DND-41 (cell line): ENCODE results near the gene RBP2.

ENCODE experiments used
- ATAC-seq: fragments of 200-7000 bp; cut with Tn5 transposase; 3 replicates; pipeline ENCODE4 v1.9.1; 2021; ENCODE audit warnings: low read depth; ENCODE audit not compliant: insufficient read depth
- DNase-seq: peaks from one replicate; pipeline ENCODE4 v3.0.0-alpha.2; 2020
- H2AFZ ChIP-seq: 2 replicates; pipeline ENCODE4 v1.6.0; 2012; ENCODE audit warnings: low read depth, low read length
- H3K27ac ChIP-seq: 2 replicates; pipeline ENCODE4 v1.5.1; 2012; ENCODE audit warnings: low read length, inconsistent platforms
- H3K27me3 ChIP-seq: fragments of 200-600 bp; sonication (generic); 2 replicates; pipeline ENCODE4 v1.6.0; 2012; ENCODE audit warnings: low read length, mild to moderate bottlenecking, inconsistent platforms; ENCODE audit not compliant: insufficient read depth, poor library complexity
- H3K36me3 ChIP-seq: 2 replicates; pipeline ENCODE4 v1.5.1; 2012; ENCODE audit warnings: low read length, inconsistent platforms; ENCODE audit not compliant: insufficient read depth
- H3K4me1 ChIP-seq: 2 replicates; pipeline ENCODE4 v1.5.1; 2012; ENCODE audit warnings: mild to moderate bottlenecking, low read length; ENCODE audit not compliant: insufficient read depth
- H3K4me2 ChIP-seq: 2 replicates; pipeline ENCODE4 v1.6.0; 2012; ENCODE audit warnings: mild to moderate bottlenecking, moderate library complexity, low read length, inconsistent platforms; ENCODE audit not compliant: insufficient read depth
- H3K4me3 ChIP-seq, 2 experiments: fragments of 200-600 bp in 1 of 2; shearing (Covaris generic) in 1 of 2; 2 replicates each; pipeline ENCODE4 v1.5.1; 2012 to 2016; ENCODE audit warnings: inconsistent platforms in 2 of 2, low read length in 2 of 2, mild to moderate bottlenecking in 2 of 2, low read depth in 1 of 2, moderate library complexity in 1 of 2
- H3K79me2 ChIP-seq: 2 replicates; pipeline ENCODE4 v1.6.0; 2012; ENCODE audit warnings: low read length, inconsistent platforms; ENCODE audit not compliant: insufficient read depth
- H3K9ac ChIP-seq: 2 replicates; pipeline ENCODE4 v1.6.0; 2012; ENCODE audit warnings: low read depth, mild to moderate bottlenecking, inconsistent platforms, low read length, moderate library complexity
- H3K9me3 ChIP-seq: 2 replicates; pipeline ENCODE4 v1.5.1; 2012; ENCODE audit warnings: low read length, moderate library complexity, mild to moderate bottlenecking, inconsistent platforms; ENCODE audit not compliant: insufficient read depth, severe bottlenecking
- H4K20me1 ChIP-seq: 2 replicates; pipeline ENCODE4 v1.6.0; 2012; ENCODE audit warnings: low read length; ENCODE audit not compliant: insufficient read depth
- CTCF ChIP-seq: IDR thresholded peaks from 2 replicates; pipeline ENCODE4 v1.5.1; 2012; ENCODE audit warnings: borderline replicate concordance, low read length, moderate library complexity, mild to moderate bottlenecking; ENCODE audit not compliant: poor library complexity, severe bottlenecking; ENCODE audit errors: extremely low read depth
- EZH2 ChIP-seq: IDR thresholded peaks from 3 replicates; pipeline ENCODE4 v1.6.1; 2012; ENCODE audit warnings: borderline replicate concordance, low read depth, mild to moderate bottlenecking, moderate library complexity, low read length, inconsistent platforms; ENCODE audit not compliant: severe bottlenecking

RBP2 gene

DNA sequence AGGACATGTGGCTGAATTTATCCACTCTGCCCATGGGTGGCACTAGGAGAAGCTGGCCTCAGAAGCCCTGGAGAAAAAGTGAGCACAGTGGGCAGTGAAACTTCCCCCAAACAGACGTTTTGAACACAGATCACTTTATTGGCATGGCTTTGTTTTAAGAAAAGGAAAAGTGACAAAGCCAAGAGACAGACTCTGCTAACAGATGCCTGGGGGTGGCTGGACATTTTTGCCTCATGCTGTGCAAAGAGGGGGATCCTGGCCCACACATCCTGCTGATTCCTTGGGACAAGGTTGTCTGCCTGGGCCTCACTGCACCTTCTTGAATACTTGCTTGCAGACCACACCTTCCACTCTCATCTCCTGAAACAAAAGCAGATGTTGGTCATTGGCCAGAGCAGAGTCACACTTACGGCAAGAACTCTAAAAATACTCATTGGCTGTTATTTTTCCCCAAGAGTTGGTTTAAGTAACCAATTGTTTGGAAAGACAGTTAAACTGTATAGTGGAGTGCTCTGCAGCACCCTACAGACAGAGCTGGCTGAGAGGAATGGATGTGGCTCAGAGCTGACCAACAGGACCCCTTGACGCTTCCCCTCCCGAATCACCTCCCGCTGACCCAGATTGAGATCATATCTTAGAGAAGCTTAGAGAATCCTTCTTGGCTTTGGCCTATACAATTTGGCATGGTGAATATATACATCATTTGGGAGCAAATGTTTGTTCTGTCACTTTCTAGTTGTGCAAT is 41.2 kb upstream of the RBP2 start:
- H3K79me2 ChIP-seq: no peaks in the 10 kb centered on the region
- H2AFZ ChIP-seq: no peak overlapping the region
- H3K27me3 ChIP-seq: no peaks in the 10 kb centered on the region
- H3K4me2 ChIP-seq: no peak overlapping the region
- H3K27ac ChIP-seq: no peak overlapping the region
- H3K4me3 ChIP-seq: no peak overlapping the region
- H3K9ac ChIP-seq: no peak overlapping the region
- no peaks in the 10 kb centered on the region for H3K36me3 ChIP-seq
- no peaks in the 10 kb centered on the region for H3K4me1 ChIP-seq
- ATAC-seq (no peak), DNase-seq (no peak)
- no peaks in the 10 kb centered on the region for H4K20me1 ChIP-seq
- H3K9me3 ChIP-seq: no peaks in the 10 kb centered on the region
- TF ChIP-seq EZH2: no peak
- TF ChIP-seq CTCF: no peak

GRCh38 chr3:139514741-139515140 is 38.4 kb upstream of the RBP2 start:
- Histone ChIP-seq H3K9me3 (no peaks in the 10 kb centered on the region), H3K9ac (no peak overlapping the region), H3K4me2 (no peak overlapping the region), H2AFZ (no peak overlapping the region), H3K79me2 (no peaks in the 10 kb centered on the region), H3K4me3 (no peak overlapping the region), H3K27ac (no peak overlapping the region), H3K36me3 (no peaks in the 10 kb centered on the region), H4K20me1 (no peaks in the 10 kb centered on the region), H3K4me1 (no peaks in the 10 kb centered on the region), H3K27me3 (no peaks in the 10 kb centered on the region)
- DNase-seq: no peak
- no peak for ATAC-seq
- TF ChIP-seq EZH2 (no peak), CTCF (no peak)

DNA sequence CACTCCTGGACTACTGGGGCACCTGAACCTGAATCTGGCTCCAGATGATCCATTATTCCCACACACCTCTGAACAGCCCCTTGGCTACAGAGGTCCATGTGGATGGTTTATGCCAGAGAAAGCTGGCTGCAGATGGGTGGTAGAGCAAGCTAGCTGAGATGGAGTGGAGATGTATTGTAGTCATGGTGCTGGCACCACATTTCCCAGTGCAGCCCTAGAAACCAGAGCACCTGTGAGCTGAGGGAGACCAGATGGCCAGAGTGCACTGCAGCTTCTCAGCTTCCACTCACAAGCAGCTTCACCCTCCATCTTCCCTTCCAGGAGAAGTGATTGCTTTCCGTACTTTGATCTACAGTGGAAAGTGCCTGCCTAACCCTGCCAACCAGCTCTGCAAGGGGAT is 33.3 kb upstream of the RBP2 start:
- Histone ChIP-seq H3K4me2 (no peak overlapping the region), H3K27ac (no peak overlapping the region), H3K4me3 (no peak overlapping the region), H3K4me1 (no peaks in the 10 kb centered on the region), H3K9me3 (no peaks in the 10 kb centered on the region), H3K9ac (no peak overlapping the region), H3K36me3 (no peaks in the 10 kb centered on the region), H4K20me1 (no peaks in the 10 kb centered on the region), H3K79me2 (no peaks in the 10 kb centered on the region), H2AFZ (no peak overlapping the region), H3K27me3 (peaks cover 5% of the 10 kb centered on the region)
- no peak for TF ChIP-seq EZH2
- DNase-seq (no peak), ATAC-seq (no peak)

DNA sequence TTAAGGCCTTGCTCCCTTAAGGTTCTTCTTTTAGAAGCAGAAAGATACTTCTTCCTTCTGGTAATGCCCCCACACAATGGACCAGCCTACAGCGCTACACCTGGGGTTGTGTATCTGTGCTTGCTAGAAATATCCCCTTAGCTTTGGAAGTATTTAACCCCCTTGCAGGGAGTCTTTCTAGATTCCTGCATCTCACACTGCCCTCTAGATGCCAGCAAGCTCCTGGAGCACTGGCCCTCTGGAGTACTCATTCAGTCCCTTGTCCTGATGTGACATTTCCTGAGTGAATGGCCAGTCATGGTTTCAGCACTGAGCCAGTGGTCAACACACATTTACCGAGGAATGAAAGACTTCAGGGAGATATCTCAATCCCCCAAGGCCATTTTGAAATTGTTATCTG is 30.4 kb upstream of the RBP2 start:
- Histone ChIP-seq H3K4me3 (no peak overlapping the region), H3K4me2 (no peak overlapping the region), H3K79me2 (no peaks in the 10 kb centered on the region), H3K36me3 (no peaks in the 10 kb centered on the region), H3K4me1 (no peaks in the 10 kb centered on the region), H4K20me1 (no peaks in the 10 kb centered on the region), H3K9me3 (no peaks in the 10 kb centered on the region), H2AFZ (no peak overlapping the region), H3K27me3 (peaks cover 5% of the 10 kb centered on the region), H3K9ac (no peak overlapping the region), H3K27ac (no peak overlapping the region)
- no peak for DNase-seq
- TF ChIP-seq EZH2: no peak
- TF ChIP-seq CTCF: no peak
- no peak for ATAC-seq
